Ecto neural progenitor cell (in vitro differentiated cells): ENCODE data around the gene TRRAP.

Experiments used
- DNase-seq: peaks from one replicate; pipeline ENCODE4 v3.0.0-alpha.2; 2018; ENCODE audit warnings: low spot score

TRRAP gene

GRCh38 chr7:99006739-99007424 is 128.6 kb downstream of the TRRAP start:
- DNase-seq, result peak; percentile 31

GRCh38 chr7:99008181-99008631 is 129.9 kb downstream of the TRRAP start:
- DNase-seq, result peak; percentile 14

GRCh38 chr7:99008921-99009530 is 130.7 kb downstream of the TRRAP start:
- peak; percentile 31 for DNase-seq

- peak; percentile 10 for DNase-seq
Measured at GRCh38 chr7:99010281-99010680, 131.9 kb downstream of the TRRAP start.

GRCh38 chr7:99011341-99011705 is 133.0 kb downstream of the TRRAP start:
- peak; percentile 35 for DNase-seq

- peak; percentile 23 for DNase-seq
Measured at GRCh38 chr7:99011706-99012404, 133.5 kb downstream of the TRRAP start.

GRCh38 chr7:99012722-99013121 is 134.4 kb downstream of the TRRAP start:
- DNase-seq, result no peak

- no peak for DNase-seq
Measured at GRCh38 chr7:99013266-99014112, 135.2 kb downstream of the TRRAP start.

GRCh38 chr7:99014113-99014985 is 136.0 kb downstream of the TRRAP start:
- DNase-seq, result no peak

- no peak for DNase-seq
Measured at GRCh38 chr7:99016196-99016595, 137.9 kb downstream of the TRRAP start.

GRCh38 chr7:99019523-99020412 is 141.4 kb downstream of the TRRAP start:
- DNase-seq, result peak; percentile 13

GRCh38 chr7:99020413-99020715 is 142.0 kb downstream of the TRRAP start:
- peak; percentile 18 for DNase-seq

GRCh38 chr7:99021941-99022560 is 143.7 kb downstream of the TRRAP start:
- no peak for DNase-seq

- DNase-seq, result no peak
Measured at GRCh38 chr7:99024066-99024465, 145.7 kb downstream of the TRRAP start.

GRCh38 chr7:99027241-99027640 is 148.9 kb downstream of the TRRAP start:
- DNase-seq, result no peak

GRCh38 chr7:99027841-99028240 is 149.5 kb downstream of the TRRAP start:
- no peak for DNase-seq

- no peak for DNase-seq
Measured at GRCh38 chr7:99028261-99028973, 150.1 kb downstream of the TRRAP start.

- DNase-seq, result no peak
Measured at GRCh38 chr7:99029466-99030435, 151.4 kb downstream of the TRRAP start.
